ENCODE results near the gene DLG2. TPM values are rescaled to one million over a fixed set of nuclear protein-coding genes. Genes with fewer than 3 reads are reported as not detected.

DLG2 gene
- total and polyA plus RNA-seq, 2 of the 4 experiments (the other 2 are of a cell fraction) = 0.31 to 0.36 TPM

DNA sequence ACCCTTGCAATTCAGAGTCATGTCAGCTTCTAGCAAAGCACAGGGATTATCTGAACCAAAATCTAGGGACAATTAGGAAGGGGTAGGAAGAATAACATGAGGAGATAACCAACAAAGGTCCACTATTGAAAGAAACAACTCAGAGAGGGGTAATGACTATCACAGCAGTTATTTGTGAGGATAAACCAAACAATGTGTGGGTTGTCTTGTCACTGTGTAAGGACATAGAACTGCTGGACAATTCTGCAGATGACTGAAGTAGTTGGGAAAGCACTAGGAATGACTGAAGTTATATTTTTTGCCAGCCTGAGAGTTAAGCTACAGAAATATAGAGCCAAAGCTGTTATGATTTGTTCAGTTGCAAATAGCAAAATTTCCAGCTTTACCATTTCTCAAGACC lies 1482.6 kb downstream of the DLG2 start:
- BruUV-seq (replicated peaks) = no TSS peak
- ChIA-PET POLR2A (ENCODE audit: unreplicated experiment) (no interaction called here), CTCF (interaction anchor here (0.6 kb wide), 1 partner anchor 1614 kb away, joined by 6 read pairs; no protein-coding TSS in a partner anchor)
- Histone ChIP-seq H3K9me3 (ENCODE audit: control insufficient read depth, insufficient read depth, low read length) (no peaks in the 10 kb centered on the region), H2AK5ac (ENCODE audit: low read depth, low read length) (no peak overlapping the region), H3K56ac (ENCODE audit: extremely low read depth, insufficient read depth, low read length) (no peak overlapping the region), H4K91ac (ENCODE audit: insufficient read depth, low read depth, low read length) (no peak overlapping the region), H4K5ac (ENCODE audit: low read depth, low read length) (no peak overlapping the region), H2BK15ac (ENCODE audit: low read depth, low read length) (no peak overlapping the region), H3K36me3 (ENCODE audit: control insufficient read depth, insufficient read depth, low read length) (no peaks in the 10 kb centered on the region), H2BK20ac (ENCODE audit: low read depth, low read length) (no peak overlapping the region), H3K4me3 (ENCODE audit: insufficient read depth, low read depth, low read length) (no peak overlapping the region), H3K18ac (ENCODE audit: low read depth, low read length) (no peak overlapping the region), H3K14ac (replicated peaks; ENCODE audit: low read depth, low read length) (no peak overlapping the region), H3K23ac (ENCODE audit: low read depth, low read length) (no peak overlapping the region), H3K27ac (ENCODE audit: insufficient read depth, low read length) (no peak overlapping the region), H3K27me3 (ENCODE audit: control insufficient read depth, insufficient read depth, low read length) (no peaks in the 10 kb centered on the region), H3K79me1 (ENCODE audit: low read depth in 1 of 2, low read length in 2 of 2) (no peaks in the 10 kb centered on the region), H2BK5ac (ENCODE audit: low read depth, low read length, poor library complexity, severe bottlenecking) (no peak overlapping the region), H3K9me1 (ENCODE audit: insufficient read depth, low read length) (no peaks in the 10 kb centered on the region), H3K9ac (ENCODE audit: low read depth, low read length) (no peak overlapping the region), H2AK9ac (replicated peaks; ENCODE audit: low read depth, low read length, poor library complexity) (no peak overlapping the region), H3K4ac (ENCODE audit: low read depth, low read length) (no peak overlapping the region), H4K8ac (ENCODE audit: low read depth in 2 of 2, low read length in 2 of 2) (no peak overlapping the region), H2BK120ac (ENCODE audit: low read depth, low read length) (no peak overlapping the region), H3K4me2 (ENCODE audit: low read depth, low read length) (no peak overlapping the region), H2AFZ (replicated peaks; ENCODE audit: low read length, poor library complexity) (no peak overlapping the region), H3K4me1 (ENCODE audit: control insufficient read depth, insufficient read depth, low read length) (no peaks in the 10 kb centered on the region), H4K20me1 (ENCODE audit: insufficient read depth, low read length) (no peaks in the 10 kb centered on the region)
- intact Hi-C loops (cut with micrococcal nuclease) = no loop called here
- no peak for TF ChIP-seq MAFK (IDR thresholded peaks at IDR 0.05; ENCODE audit: low read depth, low read length)
- TF ChIP-seq, protein P1, sequence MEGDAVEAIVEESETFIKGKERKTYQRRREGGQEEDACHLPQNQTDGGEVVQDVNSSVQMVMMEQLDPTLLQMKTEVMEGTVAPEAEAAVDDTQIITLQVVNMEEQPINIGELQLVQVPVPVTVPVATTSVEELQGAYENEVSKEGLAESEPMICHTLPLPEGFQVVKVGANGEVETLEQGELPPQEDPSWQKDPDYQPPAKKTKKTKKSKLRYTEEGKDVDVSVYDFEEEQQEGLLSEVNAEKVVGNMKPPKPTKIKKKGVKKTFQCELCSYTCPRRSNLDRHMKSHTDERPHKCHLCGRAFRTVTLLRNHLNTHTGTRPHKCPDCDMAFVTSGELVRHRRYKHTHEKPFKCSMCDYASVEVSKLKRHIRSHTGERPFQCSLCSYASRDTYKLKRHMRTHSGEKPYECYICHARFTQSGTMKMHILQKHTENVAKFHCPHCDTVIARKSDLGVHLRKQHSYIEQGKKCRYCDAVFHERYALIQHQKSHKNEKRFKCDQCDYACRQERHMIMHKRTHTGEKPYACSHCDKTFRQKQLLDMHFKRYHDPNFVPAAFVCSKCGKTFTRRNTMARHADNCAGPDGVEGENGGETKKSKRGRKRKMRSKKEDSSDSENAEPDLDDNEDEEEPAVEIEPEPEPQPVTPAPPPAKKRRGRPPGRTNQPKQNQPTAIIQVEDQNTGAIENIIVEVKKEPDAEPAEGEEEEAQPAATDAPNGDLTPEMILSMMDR (conservative IDR thresholded peaks at IDR 0.05; ENCODE audit: low read depth, low read length) = no peak
- TF ChIP-seq POLR2A (IDR thresholded peaks at IDR 0.05; ENCODE audit: low read depth, low read length) = no peak
- TF ChIP-seq, protein P2, sequence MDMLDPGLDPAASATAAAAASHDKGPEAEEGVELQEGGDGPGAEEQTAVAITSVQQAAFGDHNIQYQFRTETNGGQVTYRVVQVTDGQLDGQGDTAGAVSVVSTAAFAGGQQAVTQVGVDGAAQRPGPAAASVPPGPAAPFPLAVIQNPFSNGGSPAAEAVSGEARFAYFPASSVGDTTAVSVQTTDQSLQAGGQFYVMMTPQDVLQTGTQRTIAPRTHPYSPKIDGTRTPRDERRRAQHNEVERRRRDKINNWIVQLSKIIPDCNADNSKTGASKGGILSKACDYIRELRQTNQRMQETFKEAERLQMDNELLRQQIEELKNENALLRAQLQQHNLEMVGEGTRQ (IDR thresholded peaks at IDR 0.05; ENCODE audit: low read depth, low read length) = no peak
- no peak for TF ChIP-seq RCOR1 (IDR thresholded peaks at IDR 0.05; ENCODE audit: insufficient replicate concordance, low read length)
- TF ChIP-seq NFE2L2 (IDR thresholded peaks at IDR 0.05; ENCODE audit: low read depth, low read length) = no peak
- no peak for TF ChIP-seq FOS (IDR thresholded peaks at IDR 0.05; ENCODE audit: low read depth, low read length)
- TF ChIP-seq SMC3 (IDR thresholded peaks at IDR 0.05; ENCODE audit: low read depth, low read length) = no peak
- no peak for TF ChIP-seq MXI1 (IDR thresholded peaks at IDR 0.05; ENCODE audit: borderline replicate concordance, low read depth, low read length)
- TF ChIP-seq CHD1 (IDR thresholded peaks at IDR 0.05; ENCODE audit: low read depth, low read length) = no peak
- TF ChIP-seq, protein P3, sequence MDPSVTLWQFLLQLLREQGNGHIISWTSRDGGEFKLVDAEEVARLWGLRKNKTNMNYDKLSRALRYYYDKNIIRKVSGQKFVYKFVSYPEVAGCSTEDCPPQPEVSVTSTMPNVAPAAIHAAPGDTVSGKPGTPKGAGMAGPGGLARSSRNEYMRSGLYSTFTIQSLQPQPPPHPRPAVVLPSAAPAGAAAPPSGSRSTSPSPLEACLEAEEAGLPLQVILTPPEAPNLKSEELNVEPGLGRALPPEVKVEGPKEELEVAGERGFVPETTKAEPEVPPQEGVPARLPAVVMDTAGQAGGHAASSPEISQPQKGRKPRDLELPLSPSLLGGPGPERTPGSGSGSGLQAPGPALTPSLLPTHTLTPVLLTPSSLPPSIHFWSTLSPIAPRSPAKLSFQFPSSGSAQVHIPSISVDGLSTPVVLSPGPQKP (IDR thresholded peaks at IDR 0.05; ENCODE audit: borderline replicate concordance, low read depth, low read length) = no peak
- in situ Hi-C loops (cut with MboI; ENCODE audit: low sequenced_read_pairs) = no loop called here
- DNase-seq (no peak), ATAC-seq (ENCODE audit: low read depth) (no peak)
- dilution Hi-C loops (cut with HindIII; ENCODE audit: low sequenced_read_pairs, unreplicated experiment) = no loop called here

All from IMR-90 (cell line).